Dermis blood vessel endothelial cell (primary cell): ENCODE data around the gene EQTN. TPM values are rescaled to one million over a fixed set of nuclear protein-coding genes. Genes with fewer than 3 reads are reported as not detected.
"Not testable (repeated sequence)": the region's sequence is repeated elsewhere in the genome, so short reads cannot be mapped to it uniquely, and the experiment has no call there.

Experiments used
- DNase-seq: peaks from one replicate; pipeline ENCODE4 v3.0.0; 2010
- total RNA-seq: library from RNA; depleted of rRNA; stranded (reverse); fragments of >200 nt; gene quantifications from 2 replicates; pipeline ENCODE4 v1.2.3, GENCODE V29; 2014

EQTN gene
- total RNA-seq, 1 donor from 2014 or later, result not detected

DNA sequence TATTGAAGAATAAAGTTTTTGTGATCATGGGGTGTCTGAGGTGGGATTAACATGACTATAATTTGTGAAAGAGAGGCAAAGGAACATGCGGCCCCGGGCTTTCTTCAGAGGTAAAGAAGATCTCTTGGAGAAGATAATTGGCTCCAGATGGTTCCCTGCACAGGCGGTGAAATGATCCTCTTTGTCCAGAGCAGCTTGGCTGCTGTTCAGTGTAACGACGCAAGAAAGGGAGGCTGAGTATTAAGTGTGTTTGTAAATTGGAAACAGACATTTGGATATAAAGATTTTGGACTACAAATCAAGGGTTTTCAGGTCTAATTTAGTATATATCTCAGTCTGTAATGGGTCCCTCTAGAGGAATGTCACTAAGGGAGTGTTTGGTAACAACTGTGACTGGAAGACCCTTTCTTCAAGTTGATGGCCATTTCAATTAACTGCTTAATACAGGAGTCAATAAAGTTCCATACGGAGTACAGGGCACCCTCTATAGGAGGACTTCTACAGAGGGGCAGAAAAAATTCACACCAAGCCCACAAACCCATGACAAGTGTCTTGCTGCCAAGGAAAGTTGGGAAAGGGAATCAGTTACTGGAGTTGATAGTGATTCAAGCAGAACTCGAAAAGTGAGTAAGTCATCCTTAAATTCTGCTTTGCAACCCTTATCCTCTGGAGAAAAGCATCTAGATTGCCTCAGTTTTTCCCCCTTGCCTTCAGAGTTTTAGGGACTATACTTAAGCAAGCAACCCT, 4.1 kb downstream of the EQTN start:
- DNase-seq, result no peak

DNA sequence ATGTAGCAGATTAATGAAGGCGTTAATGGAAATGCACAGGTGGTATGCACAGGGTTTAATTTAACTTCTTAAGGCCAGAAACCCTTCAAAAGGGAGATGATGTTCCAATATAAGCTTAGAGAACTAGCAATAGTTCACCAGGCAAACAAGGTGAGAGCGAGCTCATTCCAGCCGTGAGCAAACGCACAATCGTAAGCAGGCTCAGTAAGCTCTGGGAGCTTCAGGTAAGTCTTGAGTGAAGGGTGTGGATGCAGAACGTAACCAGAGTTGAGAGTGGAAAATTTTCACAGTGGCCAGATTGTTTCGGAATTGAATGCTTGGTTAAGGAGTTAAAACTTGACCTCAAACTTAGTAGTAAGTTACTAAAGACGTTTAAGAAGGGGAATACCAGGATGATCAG, 5.7 kb downstream of the EQTN start:
- no peak for DNase-seq

DNA sequence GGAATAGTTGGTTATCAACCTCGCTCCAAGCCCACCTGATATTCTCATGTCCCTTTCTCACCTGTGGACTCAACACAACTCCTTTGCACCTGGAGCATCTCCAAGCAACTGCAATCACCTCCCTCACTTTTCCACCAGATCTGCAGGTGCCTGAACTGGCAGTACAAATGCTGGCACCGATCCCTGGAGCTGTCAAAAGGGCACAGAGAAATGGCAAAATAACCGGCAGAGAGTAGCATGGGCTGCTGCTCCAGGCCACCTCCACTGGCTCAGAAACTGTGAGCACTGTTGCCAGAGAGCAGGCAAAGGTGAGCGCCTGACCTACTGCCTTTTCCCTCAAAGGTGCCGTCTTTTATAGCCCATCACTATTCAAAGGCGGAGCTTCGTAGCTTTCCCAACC, 14.7 kb downstream of the EQTN start:
- DNase-seq, result no peak

DNA sequence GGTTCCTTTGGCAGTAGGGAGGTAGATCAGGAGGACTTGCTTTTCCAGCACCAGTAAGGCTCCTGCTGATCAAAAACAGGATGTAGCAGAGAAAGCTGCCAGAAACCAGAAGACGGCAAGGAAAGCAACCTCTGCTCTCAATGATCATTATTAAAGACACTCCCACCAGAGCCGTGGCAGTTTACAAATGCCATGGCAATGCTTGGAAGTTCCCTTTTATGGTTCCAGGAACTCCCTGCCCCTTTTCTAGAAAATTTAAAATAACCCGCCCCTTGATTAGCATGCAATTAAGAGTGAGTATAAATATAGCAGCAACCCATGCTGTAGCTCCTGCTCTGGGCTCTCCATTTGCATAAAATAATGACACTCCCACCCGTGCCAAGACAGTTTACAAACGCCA, 16.1 kb downstream of the EQTN start:
- peak; percentile 38 for DNase-seq

DNA sequence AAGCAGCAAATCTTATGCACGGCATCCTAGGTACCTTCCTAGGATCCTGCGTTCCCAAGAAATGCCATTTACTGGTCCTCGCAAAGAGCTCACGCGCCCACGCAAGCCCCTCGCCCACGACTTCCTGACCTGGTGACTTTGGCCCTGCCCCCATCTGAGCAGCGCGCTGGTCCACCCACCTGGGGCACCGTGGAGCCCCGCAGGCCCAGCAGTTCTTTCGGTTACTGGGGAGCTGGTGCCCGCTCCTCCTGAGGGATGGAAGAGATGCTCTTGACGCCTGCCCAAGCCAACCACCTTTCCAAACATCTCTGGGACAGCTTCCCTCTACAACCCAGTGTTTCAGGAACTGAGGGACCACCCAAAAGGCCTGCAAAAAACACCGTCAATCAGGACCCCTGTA, 16.7 kb downstream of the EQTN start:
- no peak for DNase-seq

DNA sequence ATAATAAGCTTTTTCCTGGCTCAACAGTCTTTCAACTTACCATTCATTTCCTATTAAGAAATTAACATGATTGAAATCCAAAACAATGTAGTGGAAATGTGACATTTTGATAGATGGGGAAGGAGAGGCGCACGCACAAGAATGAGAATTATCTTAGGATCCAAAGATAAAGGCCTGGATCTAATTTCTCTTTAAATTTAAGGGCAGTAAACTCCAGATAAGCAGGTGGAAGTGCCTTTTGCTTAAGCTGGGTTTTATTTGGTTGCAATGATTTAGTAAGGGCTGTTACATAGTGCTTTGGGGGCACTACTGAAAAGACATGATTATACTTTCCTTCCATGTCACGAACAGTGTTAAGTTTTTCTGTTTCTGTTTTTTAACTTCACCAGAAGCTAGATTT, 17.3 kb downstream of the EQTN start:
- no peak for DNase-seq

DNA sequence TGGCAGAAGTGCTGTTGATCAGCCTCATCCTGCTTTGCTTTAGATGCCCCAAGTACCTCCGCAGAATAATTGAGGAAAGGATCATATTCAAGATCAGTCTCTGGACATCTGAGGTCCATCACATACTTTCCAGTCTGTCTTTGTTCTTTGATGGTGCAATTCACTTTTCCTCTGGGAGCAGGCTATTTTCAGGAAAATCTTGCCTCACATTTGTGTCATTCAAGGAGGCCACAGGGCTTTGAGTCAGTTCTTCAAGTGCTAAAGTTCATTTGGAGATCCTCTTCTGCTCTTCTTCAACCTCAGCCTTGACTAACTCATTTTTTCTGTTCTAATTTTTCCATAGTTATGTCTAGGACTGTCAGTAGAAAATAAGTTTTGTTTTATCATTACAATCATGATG, 18.6 kb downstream of the EQTN start:
- no peak for DNase-seq

DNA sequence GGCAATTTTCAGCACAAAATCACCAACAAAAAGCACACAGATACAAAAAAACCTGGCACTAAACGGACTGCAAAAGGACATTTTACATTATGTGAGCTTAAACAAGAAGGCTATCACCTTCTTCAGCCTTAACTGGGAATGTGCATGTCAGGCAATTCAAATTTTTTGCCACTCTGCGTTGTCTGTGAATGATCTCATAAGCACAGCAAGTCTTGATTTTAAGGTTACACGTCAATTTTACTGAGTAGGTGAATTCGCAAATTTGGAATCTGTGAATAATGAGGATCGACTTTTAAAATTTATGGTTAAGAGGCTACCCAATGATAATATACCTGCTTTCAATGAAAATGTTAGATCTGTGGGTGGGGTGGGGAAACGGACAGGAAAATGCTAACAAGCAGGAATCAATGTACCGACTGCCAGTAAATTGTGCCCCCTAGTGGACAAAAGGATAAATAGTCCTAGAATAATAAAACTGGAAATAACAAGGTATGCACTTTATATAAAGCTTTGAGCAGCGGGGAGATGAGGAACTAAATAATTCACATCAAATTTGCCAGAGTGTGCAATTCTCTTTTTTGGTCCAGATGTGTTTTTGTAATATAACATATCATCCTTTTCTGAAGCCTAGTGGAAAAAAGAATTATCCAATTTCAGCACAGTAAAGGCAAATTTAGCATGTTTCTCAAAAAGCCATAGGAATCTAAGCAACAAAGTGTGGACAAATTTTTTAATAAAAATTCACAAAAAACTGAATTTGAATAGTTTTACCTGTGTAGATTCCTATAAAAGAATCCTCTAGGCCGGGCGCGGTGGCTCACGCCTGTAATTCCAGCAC, 20.5 kb downstream of the EQTN start:
- DNase-seq, result peak; percentile 80

DNA sequence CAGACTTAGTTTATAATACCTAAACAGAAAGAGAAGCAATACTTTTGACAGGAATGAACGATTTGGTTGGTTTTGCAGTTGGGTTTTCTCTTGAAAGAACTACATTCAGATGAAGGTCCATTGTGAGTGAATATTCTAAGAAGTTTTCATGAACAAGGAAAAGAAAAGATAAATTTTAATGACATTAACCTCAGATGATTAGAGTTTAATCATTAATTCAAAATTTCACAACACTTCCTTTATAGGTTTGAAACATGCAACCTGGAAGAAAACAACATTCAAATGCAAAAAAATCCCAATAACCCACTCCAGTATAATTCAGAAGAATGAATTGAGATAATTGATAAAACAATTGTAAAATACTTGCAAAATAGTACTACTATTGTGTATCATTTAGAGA, 23.8 kb downstream of the EQTN start:
- no peak for DNase-seq

DNA sequence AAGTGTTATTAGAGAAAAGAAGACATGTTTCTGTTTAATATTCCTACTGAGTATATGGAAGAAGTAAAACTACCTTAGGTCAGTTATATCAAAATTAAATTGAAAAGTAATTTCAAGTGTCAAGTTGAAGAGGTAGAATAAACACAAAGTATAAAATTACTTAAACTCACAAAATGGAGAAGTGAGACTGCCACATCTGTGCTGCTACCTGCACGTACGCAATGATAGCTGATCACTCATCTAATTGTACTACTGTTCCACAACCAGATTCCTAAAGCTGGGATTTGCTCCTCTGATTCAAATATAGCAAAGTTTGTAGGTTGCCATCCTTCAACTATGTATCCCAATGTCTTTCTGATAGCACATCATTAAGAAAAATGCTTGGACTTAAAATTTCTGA, 24.8 kb downstream of the EQTN start:
- no peak for DNase-seq

DNA sequence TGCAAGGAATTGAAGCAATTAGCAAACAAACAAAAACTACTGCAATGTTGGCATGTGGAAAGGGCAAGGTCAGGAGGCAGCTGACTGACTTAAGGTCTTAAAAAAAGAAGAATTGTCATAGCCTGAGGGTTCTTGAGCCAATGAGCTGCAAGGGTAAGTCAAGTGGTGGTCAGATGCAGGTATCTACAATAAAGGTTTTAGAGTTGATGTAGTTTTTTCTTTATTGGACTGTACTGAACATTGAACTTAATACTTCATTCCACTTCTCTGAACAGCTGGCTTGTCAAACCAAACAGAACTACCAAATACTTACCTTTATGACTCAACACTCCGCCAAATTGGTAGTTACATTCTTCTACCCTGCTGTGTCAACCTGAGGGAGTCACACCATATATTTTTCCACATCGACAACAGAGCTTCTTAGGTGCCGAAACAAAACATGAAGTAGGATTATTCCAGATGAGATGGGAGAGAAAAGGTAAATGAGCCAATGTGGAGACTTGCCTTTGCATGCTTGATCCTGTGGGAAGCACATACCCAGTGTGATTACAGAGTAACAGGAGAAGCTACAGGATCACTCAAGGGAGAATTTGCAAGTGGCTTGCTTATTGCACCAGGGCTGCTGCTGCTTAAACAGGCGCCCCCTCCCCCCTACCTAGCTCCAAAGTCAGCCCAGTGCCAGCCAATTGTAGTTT, 35.3 kb downstream of the EQTN start:
- no peak for DNase-seq

DNA sequence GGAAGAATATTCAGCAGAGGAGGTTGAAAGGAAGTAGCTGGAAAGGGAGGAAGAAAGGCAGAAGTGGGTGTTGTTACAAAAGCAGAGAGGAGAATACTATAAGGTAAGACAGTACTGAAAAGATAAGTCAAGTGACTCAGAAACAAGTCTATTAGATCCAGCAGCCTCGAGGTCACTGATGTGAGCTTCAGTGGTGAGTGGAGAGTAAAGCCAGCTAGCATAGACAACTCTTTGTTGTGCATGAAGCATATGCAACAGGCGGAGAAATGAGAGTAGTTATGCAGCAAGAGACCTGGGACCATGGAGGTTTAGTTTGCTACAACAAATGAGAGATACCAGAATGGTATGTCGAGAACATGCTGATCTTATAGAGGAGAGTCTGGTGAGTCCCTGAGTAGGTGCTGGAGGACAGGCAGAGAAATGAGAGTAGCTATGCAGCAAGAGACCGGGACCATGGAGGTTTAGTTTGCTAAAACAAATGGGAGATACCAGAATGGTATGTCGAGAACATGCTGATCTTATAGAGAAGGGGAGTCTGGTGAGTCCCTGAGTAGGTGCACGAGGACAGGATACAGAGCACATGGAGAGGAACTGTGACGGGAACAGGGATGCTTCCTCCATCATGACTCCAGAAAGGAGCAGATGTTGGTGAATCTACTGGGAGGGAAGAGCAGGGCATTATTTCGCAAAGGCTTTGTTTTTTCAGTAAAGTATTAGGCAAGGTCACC, 36.0 kb downstream of the EQTN start:
- DNase-seq, result no peak

DNA sequence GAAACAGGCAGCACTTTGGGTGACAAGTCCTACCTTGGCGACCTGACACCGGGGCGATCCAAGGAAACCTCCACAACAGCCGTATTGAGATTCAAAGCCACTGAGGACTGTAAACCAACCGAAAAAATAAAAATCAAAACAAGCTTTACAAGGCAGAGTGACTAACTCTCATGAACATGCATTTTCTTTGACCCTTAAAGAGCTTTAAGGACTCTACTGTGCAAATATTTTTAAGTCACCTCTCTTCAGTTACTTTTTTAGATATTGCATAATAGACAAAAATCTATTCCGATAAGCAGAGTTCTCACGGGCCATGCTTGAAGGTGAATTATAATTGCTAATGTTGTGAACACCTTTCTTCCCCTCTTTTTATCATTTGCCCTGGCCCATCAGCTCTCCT, 38.3 kb downstream of the EQTN start:
- no peak for DNase-seq

DNA sequence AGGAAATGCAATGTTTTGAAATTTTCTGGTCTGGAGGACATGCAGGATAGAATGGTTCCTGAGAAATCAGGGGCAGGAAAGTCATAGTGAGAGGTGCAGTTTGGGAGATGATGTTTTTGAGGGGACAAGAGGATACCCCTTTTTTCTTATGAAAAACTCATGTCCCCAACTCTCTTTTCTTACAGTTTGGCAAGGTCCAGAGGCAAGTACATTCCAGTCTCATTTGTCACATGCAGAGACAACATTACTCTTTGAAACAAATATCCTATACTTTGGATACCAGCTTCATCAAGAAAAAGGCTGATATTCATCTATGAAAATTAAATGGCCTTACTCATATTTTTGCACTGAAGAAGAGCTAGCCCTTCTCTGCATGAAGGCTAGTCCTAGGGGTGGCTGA, 48.2 kb downstream of the EQTN start:
- DNase-seq, result no peak

DNA sequence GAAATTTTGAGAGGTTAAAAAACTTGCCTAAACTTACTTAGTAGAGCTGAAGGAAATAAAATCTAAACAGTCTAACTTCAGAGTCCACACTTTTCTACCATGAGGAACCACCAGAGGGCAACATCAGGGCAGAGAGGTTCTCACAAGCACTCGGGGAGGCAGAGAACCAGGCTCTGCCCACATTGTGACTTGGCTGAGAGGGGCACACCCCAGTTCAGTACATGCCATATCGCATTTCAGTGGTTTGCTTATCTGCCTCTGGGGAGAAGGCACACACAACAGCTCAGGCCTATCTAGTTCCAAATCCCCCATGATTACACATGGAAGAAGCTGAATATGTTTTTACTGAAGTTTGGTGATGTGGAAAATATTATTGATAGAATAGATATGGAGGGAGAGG, 49.2 kb downstream of the EQTN start:
- DNase-seq, result peak; percentile 54

DNA sequence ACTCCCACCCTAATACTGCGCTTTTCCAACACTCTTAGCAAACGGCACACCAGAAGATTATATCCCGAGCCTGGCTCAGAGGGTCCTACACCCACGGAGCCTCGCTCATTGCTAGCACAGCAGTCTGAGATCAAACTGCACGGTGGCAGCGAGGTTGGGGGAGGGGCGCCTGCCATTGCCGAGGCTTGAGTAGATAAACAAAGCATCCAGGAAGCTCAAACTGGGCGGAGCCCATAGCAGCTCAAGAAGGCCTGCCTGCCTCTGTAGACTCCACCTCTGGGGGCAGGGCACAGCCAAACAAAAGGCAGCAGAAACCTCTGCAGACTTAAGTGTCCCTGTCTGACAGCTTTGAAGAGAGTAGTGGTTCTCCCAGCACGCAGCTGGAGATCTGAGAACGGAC, 57.3 kb downstream of the EQTN start:
- not testable (repeated sequence) for DNase-seq

Other genes with a start within 250 kb of the EQTN start
- 119 and 159 TPM in 2 replicates for gene TEK, start 187.9 kb downstream of the EQTN start, total RNA-seq
- not detected in 2 replicates for gene IFNK, start 227.1 kb upstream of the EQTN start, total RNA-seq
- 0.85 and 2.1 TPM in 2 replicates for gene MOB3B, start 232.7 kb upstream of the EQTN start, total RNA-seq